Kidney (tissue), 14 donors: ENCODE data around the gene PPP4R1. TPM values are rescaled to one million over a fixed set of nuclear protein-coding genes. Genes with fewer than 3 reads are reported as not detected.

Experiments used
- DNase-seq, 5 donors: peaks; one replicate each; pipeline ENCODE4 v3.0.0-alpha.2; 2013 to 2020
- FAIRE-seq: peaks from 2 replicates; lab custom pipeline; 2012; peaks lifted over from hg19 to GRCh38; lab: Jason Lieb, UNC
- H3K27ac ChIP-seq, 2 donors: one replicate each; pipeline ENCODE4 v1.7.0; 2013; ENCODE audit warnings: low read depth in 2 of 2, low read length in 2 of 2, inconsistent platforms in 1 of 2
- H3K27me3 ChIP-seq: one replicate; pipeline ENCODE4 v1.7.1; 2013; ENCODE audit warnings: low read length, inconsistent platforms; ENCODE audit not compliant: control insufficient read depth, insufficient read depth
- H3K36me3 ChIP-seq, 3 donors: one replicate each; pipeline versions ENCODE4 v1.7.0 to v1.7.1; 2013; ENCODE audit warnings: low read length in 3 of 3, control low read depth in 1 of 3, inconsistent platforms in 1 of 3; ENCODE audit not compliant: insufficient read depth in 3 of 3, control insufficient read depth in 2 of 3
- H3K4me1 ChIP-seq, 3 donors: one replicate each; pipeline versions ENCODE4 v1.7.0 to v1.7.1; 2013; ENCODE audit warnings: low read length in 3 of 3, inconsistent platforms in 1 of 3, low read depth in 1 of 3; ENCODE audit not compliant: control insufficient read depth in 2 of 3, insufficient read depth in 2 of 3
- H3K4me3 ChIP-seq, 3 donors: one replicate each; pipeline versions ENCODE4 v1.7.0 to v1.8.1; 2013; ENCODE audit warnings: low read length in 3 of 3, control low read depth in 1 of 3, inconsistent platforms in 1 of 3
- H3K9ac ChIP-seq, 3 donors: one replicate each; pipeline versions ENCODE4 v1.7.0 to v1.7.1; 2013; ENCODE audit warnings: low read length in 3 of 3, control low read depth in 1 of 3, inconsistent platforms in 1 of 3
- H3K9me3 ChIP-seq, 3 donors: one replicate each; pipeline versions ENCODE4 v1.7.0 to v1.7.1; 2013; ENCODE audit warnings: low read length in 3 of 3, control low read depth in 1 of 3, inconsistent platforms in 1 of 3; ENCODE audit not compliant: control insufficient read depth in 2 of 3, insufficient read depth in 1 of 3
- CTCF ChIP-seq: IDR thresholded peaks from 3 replicates; pipeline ENCODE4 v1.5.1; 2012; ENCODE audit warnings: mild to moderate bottlenecking, moderate library complexity, borderline replicate concordance; ENCODE audit not compliant: insufficient read depth; ENCODE audit errors: extremely low read depth
- intact Hi-C: fragments of 100-400 bp; cut with DNase I; formaldehyde crosslinking; loops from one replicate; pipeline ENCODE4 v1.11.1; 2022
- polyA plus RNA-seq: library from polyadenylated mRNA; stranded (reverse); fragments of 350-450 nt; fragmentation: Illumina TruSeq; extraction: RNeasy Lipid Tissue Mini Kit (QIAGEN cat#74804); gene quantifications from one replicate; pipeline ENCODE4 v1.2.3, GENCODE V29; 2014; ENCODE audit warnings: low read depth, low replicate concordance; ENCODE audit not compliant: insufficient read depth
- total RNA-seq: library from RNA; stranded (reverse); fragmentation: NEBNext Ultra II Directional; extraction: Animal tissue kit (Norgen Biotek cat#: 25700); gene quantifications from one replicate; pipeline ENCODE4 v1.2.1, GENCODE V29; 2021
- donor health status: control.
- donor health status: control.
- donor health status: control.
- donor health status: control.
- donor health status: control.
- donor health status: DM: yes; HTN: yes; CAD: no.
- donor health status: Normal renal cell carcinoma (clear cell type).

Gene PPP4R1
- total and polyA plus RNA-seq, 2 donors from 2014 or later: 23.9 to 122 TPM

- no peak overlapping the region for H3K4me3 ChIP-seq
- DNase-seq (no peak), FAIRE-seq (no peak)
- H3K9ac ChIP-seq: no peak overlapping the region
- peaks cover 19 to 62% (median 35%) of the 10 kb centered on the region in 3 donors for H3K36me3 ChIP-seq
- H3K27ac ChIP-seq: no peak overlapping the region
- intact Hi-C loops: no loop called here
- H3K9me3 ChIP-seq: peaks cover 0 to 5% (median 2%) of the 10 kb centered on the region in 3 donors
- no peaks in the 10 kb centered on the region for H3K4me1 ChIP-seq
- TF ChIP-seq CTCF: no peak
- no peaks in the 10 kb centered on the region for H3K27me3 ChIP-seq
Measured at GRCh38 chr18:9552616-9553015, 61.7 kb downstream of the PPP4R1 start.

- H3K27me3 ChIP-seq: no peaks in the 10 kb centered on the region
- no peaks in the 10 kb centered on the region for H3K4me1 ChIP-seq
- H3K9me3 ChIP-seq: peaks cover 0 to 5% (median 2%) of the 10 kb centered on the region in 3 donors
- FAIRE-seq: no peak
- no peak overlapping the region for H3K27ac ChIP-seq
- no peak overlapping the region for H3K9ac ChIP-seq
- TF ChIP-seq CTCF: no peak
- intact Hi-C loops: no loop called here
- peaks cover 21 to 62% (median 38%) of the 10 kb centered on the region in 3 donors for H3K36me3 ChIP-seq
- no peak overlapping the region for H3K4me3 ChIP-seq
- DNase-seq: no peak
Measured at GRCh38 chr18:9552191-9552590, 62.2 kb downstream of the PPP4R1 start.

GRCh38 chr18:9550429-9550828, 63.9 kb downstream of the PPP4R1 start:
- intact Hi-C loops: no loop called here
- Histone ChIP-seq H3K4me1 (no peaks in the 10 kb centered on the region), H3K27me3 (no peaks in the 10 kb centered on the region), H3K9me3 (peaks cover 0 to 5% (median 2%) of the 10 kb centered on the region in 3 donors), H3K4me3 (no peak overlapping the region), H3K9ac (no peak overlapping the region), H3K27ac (no peak overlapping the region), H3K36me3 (peaks cover 23 to 58% (median 39%) of the 10 kb centered on the region in 3 donors)
- no peak for DNase-seq
- no peak for TF ChIP-seq CTCF
- FAIRE-seq: no peak

DNA sequence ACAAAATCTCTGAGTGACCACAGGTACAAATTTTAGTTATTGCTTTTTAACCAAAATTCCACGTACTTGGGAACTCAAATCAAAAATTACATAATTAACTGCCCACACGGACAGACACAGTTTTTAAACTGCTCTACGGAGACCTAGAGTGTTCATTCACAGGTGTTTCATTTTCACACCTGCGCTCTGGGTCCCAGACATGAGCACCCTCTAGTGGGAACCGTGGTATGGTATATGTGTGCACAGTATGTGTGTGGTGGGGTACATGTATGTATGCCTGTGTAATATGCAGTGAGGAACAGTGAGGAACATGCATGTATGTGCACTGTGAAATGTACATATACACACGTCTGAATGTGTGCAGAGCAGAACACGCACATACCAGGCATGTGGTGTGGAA, 65.0 kb downstream of the PPP4R1 start:
- Histone ChIP-seq H3K4me1 (no peaks in the 10 kb centered on the region), H3K36me3 (peaks cover 23 to 58% (median 37%) of the 10 kb centered on the region in 3 donors), H3K4me3 (no peak overlapping the region), H3K9me3 (peaks cover 0 to 5% (median 2%) of the 10 kb centered on the region in 3 donors), H3K27ac (no peak overlapping the region), H3K9ac (no peak overlapping the region), H3K27me3 (no peaks in the 10 kb centered on the region)
- TF ChIP-seq CTCF: no peak
- intact Hi-C loops: no loop called here
- DNase-seq: no peak
- no peak for FAIRE-seq
